Cardiac muscle cell (in vitro differentiated cells and primary cell): Measurements from ENCODE around the gene CHMP4B. TPM values are rescaled to one million over a fixed set of nuclear protein-coding genes. Genes with fewer than 3 reads are reported as not detected.
"Not testable (repeated sequence)": the region's sequence is repeated elsewhere in the genome, so short reads cannot be mapped to it uniquely, and the experiment has no call there.

ENCODE experiments used
- DNase-seq, 2 donors: peaks; one replicate each; pipeline versions ENCODE4 v3.0.0 to v3.0.0-alpha.2; 2010 to 2017; ENCODE audit warnings: low read depth in 1 of 2, low spot score in 1 of 2
- H3K27ac ChIP-seq: fragments of 200-600 bp; sonication (generic); 2 replicates; pipeline ENCODE4 v1.5.1; 2016
- H3K27me3 ChIP-seq: fragments of 200-600 bp; sonication (generic); 2 replicates; pipeline ENCODE4 v1.6.0; 2016; ENCODE audit warnings: control low read depth
- H3K36me3 ChIP-seq: fragments of 200-600 bp; sonication (generic); 2 replicates; pipeline ENCODE4 v1.5.1; 2016; ENCODE audit warnings: control low read depth
- H3K4me1 ChIP-seq: fragments of 200-600 bp; sonication (generic); 2 replicates; pipeline ENCODE4 v1.8.1; 2017; ENCODE audit warnings: low read depth, mild to moderate bottlenecking, mixed run types
- H3K4me3 ChIP-seq: fragments of 200-600 bp; sonication (generic); 2 replicates; pipeline ENCODE4 v1.5.1; 2016; ENCODE audit warnings: mild to moderate bottlenecking
- H3K9me3 ChIP-seq: fragments of 200-600 bp; sonication (generic); 2 replicates; pipeline ENCODE4 v1.5.1; 2017; ENCODE audit warnings: low read depth, mild to moderate bottlenecking, control low read depth
- CTCF ChIP-seq: IDR thresholded peaks from 2 replicates; pipeline ENCODE4 v1.5.1; 2012; ENCODE audit warnings: low read depth, mild to moderate bottlenecking, low read length
- polyA plus RNA-seq: library from polyadenylated mRNA; unstranded; fragments of >200 nt; fragmentation: Nextera tagmentation; extraction: Ambion mirVana; gene quantifications from 2 replicates; pipeline ENCODE4 v1.2.1, GENCODE V29; 2016
- total RNA-seq: library from RNA; depleted of rRNA; stranded (reverse); fragments of >200 nt; gene quantifications from 2 replicates; pipeline ENCODE4 v1.2.3, GENCODE V29; 2016

CHMP4B gene
- total and polyA plus RNA-seq, 2 experiments from 2014 or later, result 4.6 to 110 TPM

- no peak overlapping the region for H3K27ac ChIP-seq
- H3K4me3 ChIP-seq, result no peak overlapping the region
- peak; percentile 43 to 59 for DNase-seq
- H3K4me1 ChIP-seq, result peaks cover 28% of the 10 kb centered on the region
- H3K36me3 ChIP-seq, result no peaks in the 10 kb centered on the region
- H3K9me3 ChIP-seq, result no peaks in the 10 kb centered on the region
- no peaks in the 10 kb centered on the region for H3K27me3 ChIP-seq
- peak; percentile 81 for TF ChIP-seq CTCF
These were observed 19.1 kb upstream of the CHMP4B start for GRCh38 chr20:33791959-33792597.

- not testable (repeated sequence) for DNase-seq, H3K27me3 ChIP-seq, H3K4me3 ChIP-seq, H3K9me3 ChIP-seq, H3K36me3 ChIP-seq
- Histone ChIP-seq H3K4me1 (peaks cover 28% of the 10 kb centered on the region), H3K27ac (peak overlapping the region; percentile 40)
These were observed 18.6 kb upstream of the CHMP4B start for GRCh38 chr20:33792598-33792989.

- Histone ChIP-seq H3K27me3 (no peaks in the 10 kb centered on the region), H3K9me3 (no peaks in the 10 kb centered on the region), H3K4me3 (no peak overlapping the region), H3K4me1 (peaks cover 28% of the 10 kb centered on the region), H3K36me3 (no peaks in the 10 kb centered on the region), H3K27ac (peak overlapping the region; percentile 40)
- DNase-seq, result peak; percentile 55 to 58
- no peak for TF ChIP-seq CTCF
These were observed 17.9 kb upstream of the CHMP4B start for GRCh38 chr20:33793011-33793931.

GRCh38 chr20:33796263-33796906 lies 14.8 kb upstream of the CHMP4B start:
- TF ChIP-seq CTCF, result no peak
- Histone ChIP-seq H3K4me1 (peaks cover 9% of the 10 kb centered on the region), H3K36me3 (no peaks in the 10 kb centered on the region), H3K27ac (no peak overlapping the region), H3K4me3 (no peak overlapping the region), H3K27me3 (no peaks in the 10 kb centered on the region), H3K9me3 (no peaks in the 10 kb centered on the region)
- no peak for DNase-seq

- Histone ChIP-seq H3K27ac (no peak overlapping the region), H3K36me3 (no peaks in the 10 kb centered on the region), H3K4me3 (no peak overlapping the region), H3K4me1 (peaks cover 9% of the 10 kb centered on the region), H3K9me3 (no peaks in the 10 kb centered on the region), H3K27me3 (no peaks in the 10 kb centered on the region)
- no peak for TF ChIP-seq CTCF
- no peak for DNase-seq
These were observed 14.1 kb upstream of the CHMP4B start for GRCh38 chr20:33796907-33797544.
